Measurements from ENCODE around the gene WBP1L. TPM values are rescaled to one million over a fixed set of nuclear protein-coding genes. Genes with fewer than 3 reads are reported as not detected.

Gene WBP1L
- total and polyA plus RNA-seq, 2 of the 13 experiments (the other 11 are each of a cell fraction or from before 2014, with no cell fraction given): 8.3 to 12.3 TPM

- TF ChIP-seq ZSCAN25 (CRISPR knock-in tag; IDR thresholded peaks at IDR 0.05) (peak; percentile 98), MAZ (IDR thresholded peaks at IDR 0.05; ENCODE audit: borderline replicate concordance, low read depth, low read length) (no peak), MAZ (CRISPR knock-in tag; IDR thresholded peaks at IDR 0.05; ENCODE audit: low read depth) (no peak), ZNF280B (CRISPR knock-in tag; IDR thresholded peaks at IDR 0.05; ENCODE audit: borderline replicate concordance) (0 out of 2 replicates have a peak, but pooled peaks have one; percentile 32), EP300 (IDR thresholded peaks at IDR 0.05; ENCODE audit: low read depth in 2 of 2, low read length in 2 of 2) (no peak), EP300 (CRISPR knock-in tag; IDR thresholded peaks at IDR 0.05; ENCODE audit: borderline replicate concordance) (no peak), CHCHD3 (CRISPR knock-in tag; IDR thresholded peaks at IDR 0.05) (no peak), ZGPAT (CRISPR knock-in tag; IDR thresholded peaks at IDR 0.05) (peak; percentile 17; the same call in 1 of the 2 replicates), FOXA1 (IDR thresholded peaks at IDR 0.05) (no peak), FOXA1 (CRISPR knock-in tag; IDR thresholded peaks at IDR 0.05) (peak; percentile 72), PHF8 (CRISPR knock-in tag; IDR thresholded peaks at IDR 0.05) (0 out of 2 replicates have a peak, but pooled peaks have one; percentile 19), ZNF580 (CRISPR knock-in tag; IDR thresholded peaks at IDR 0.05; ENCODE audit: borderline replicate concordance, low read depth) (peak; percentile 55; the same call in 1 of the 2 replicates), SALL1 (CRISPR knock-in tag; IDR thresholded peaks at IDR 0.05) (peak; percentile 7; the same call in 1 of the 2 replicates), POLR2G (IDR thresholded peaks at IDR 0.05; ENCODE audit: low read depth, low read length) (0 out of 2 replicates have a peak, but pooled peaks have one; percentile 16), ZBTB7B (CRISPR knock-in tag; IDR thresholded peaks at IDR 0.05) (peak; percentile 61; the same call in 1 of the 2 replicates), KDM6A (CRISPR knock-in tag; IDR thresholded peaks at IDR 0.05; ENCODE audit: low read depth) (no peak)
Observed at GRCh38 chr10:102775935-102776669, 32.4 kb downstream of the WBP1L start (continued).
